Psoas muscle (tissue), 8 donors: ENCODE measurements around the gene YTHDF1. TPM values are rescaled to one million over a fixed set of nuclear protein-coding genes. Genes with fewer than 3 reads are reported as not detected.

Experiments
- ATAC-seq, 4 donors: fragments of 200-7000 bp; cut with Tn5 transposase; one replicate each; pipeline ENCODE4 v1.9.1; 2020; ENCODE audit warnings: moderate library complexity in 3 of 4, mild to moderate bottlenecking in 2 of 4
- DNase-seq, 2 donors: peaks; one replicate each; pipeline ENCODE4 v3.0.0-alpha.2; 2020
- H3K27ac ChIP-seq: fragments of 200-600 bp; one replicate; pipeline ENCODE4 v1.8.0; 2022
- H3K27me3 ChIP-seq, 3 donors: fragments of 200-600 bp in 1 of 3; one replicate each; pipeline versions ENCODE4 v1.6.1 to v1.8.0; 2013 to 2022; ENCODE audit warnings: low read length in 2 of 3, mild to moderate bottlenecking in 2 of 3, moderate library complexity in 1 of 3; ENCODE audit not compliant: insufficient read depth in 3 of 3
- H3K36me3 ChIP-seq, 2 donors: fragments of 200-600 bp in 1 of 2; one replicate each; pipeline versions ENCODE4 v1.6.1 to v1.8.0; 2013 to 2022; ENCODE audit warnings: low read depth in 1 of 2, mild to moderate bottlenecking in 1 of 2, moderate library complexity in 1 of 2; ENCODE audit not compliant: insufficient read depth in 1 of 2
- H3K4me1 ChIP-seq: fragments of 200-600 bp; one replicate; pipeline ENCODE4 v1.8.0; 2022
- H3K4me3 ChIP-seq: fragments of 200-600 bp; one replicate; pipeline ENCODE4 v1.8.0; 2022; ENCODE audit warnings: mild to moderate bottlenecking
- H3K9me3 ChIP-seq: fragments of 200-600 bp; one replicate; pipeline ENCODE4 v1.8.0; 2022
- CTCF ChIP-seq: fragments of 200-600 bp; IDR thresholded peaks from one replicate; pipeline ENCODE4 v1.8.0; 2022; ENCODE audit warnings: antibody characterized with exemption
- WGBS, 3 donors: extraction: QIAGEN DNeasy Blood & Tissue Kit; methylation state at CpG; one replicate each; pipeline versions ENCODE4 v1.1.6 to v1.1.7; 2013; 5-methylcytosine and 5-hydroxymethylcytosine counted together
- intact Hi-C, 2 donors: fragments of 100-400 bp; cut with DNase I; formaldehyde crosslinking; loops; one replicate each; pipeline versions ENCODE4 v1.11.0 to v1.14.2; 2022
- polyA plus RNA-seq, 3 donors: library from polyadenylated mRNA; stranded (reverse); fragments of 200-250 nt; gene quantifications; one replicate each; pipeline ENCODE4 v1.2.3, GENCODE V29; 2013
- total RNA-seq, 4 donors: library from RNA; stranded (reverse); fragmentation: NEBNext Ultra II Directional in 2 of 4; extraction: Animal tissue kit (Norgen Biotek cat#: 25700) in 2 of 4; gene quantifications; one replicate each; pipeline versions ENCODE4 v1.2.1 to v1.2.4, GENCODE V29; 2021 to 2023
- donor health status: healthy with polysubstance abuse.
- donor health status: DM: no; HTN: no; CAD: no; lungs with moderate emphysema.
- donor health status: Bipolar disorder and iron deficiency.
- donor health status: healthy.
- donor health status: DM: yes; HTN: yes; CAD: no.
- donor health status: DM: no; HTN: no; CAD: no.
- donor health status: DM: no; HTN: no; CAD: no.
- donor health status: DM: yes; HTN: yes; CAD: no.

The YTHDF1 gene
- total and polyA plus RNA-seq, 7 donors = 27.4 to 52.1 (median 45.8) TPM

- Histone ChIP-seq H3K4me3 (no peak overlapping the region), H3K27me3 (peaks cover 0 to 92% (median 61%) of the 10 kb centered on the region in 3 donors)
- WGBS, 3 donors = 4 to 5% (median 4%) methylated on average over 48 to 49 of the region's 49 CpGs
Measured at GRCh38 chr20:63176427-63177133, 39.4 kb downstream of the YTHDF1 start.

GRCh38 chr20:63176034-63176426 is 39.9 kb downstream of the YTHDF1 start:
- Histone ChIP-seq H3K27ac (no peak overlapping the region), H3K4me1 (peaks cover 13% of the 10 kb centered on the region), H3K27me3 (peaks cover 0 to 92% (median 63%) of the 10 kb centered on the region in 3 donors), H3K4me3 (no peak overlapping the region), H3K9me3 (no peaks in the 10 kb centered on the region), H3K36me3 (no peaks in the 10 kb centered on the region)
- 1 to 5% (median 2%) methylated on average over 14 to 15 of the region's 15 CpGs for WGBS, 3 donors
- intact Hi-C loops = no loop called here
- DNase-seq (no peak), ATAC-seq (no peak)
- TF ChIP-seq CTCF = no peak

More at GRCh38 chr20:63176427-63177133, 39.4 kb downstream of the YTHDF1 start:
- DNase-seq = no peak
- intact Hi-C loops = no loop called here
- H3K4me1 ChIP-seq = peaks cover 13% of the 10 kb centered on the region
- TF ChIP-seq CTCF = no peak
- no peaks in the 10 kb centered on the region for H3K36me3 ChIP-seq
- no peaks in the 10 kb centered on the region for H3K9me3 ChIP-seq
- ATAC-seq = no peak
- no peak overlapping the region for H3K27ac ChIP-seq

GRCh38 chr20:63175038-63175895 is 40.7 kb downstream of the YTHDF1 start:
- 2 to 3% (median 2%) methylated on average over 48 to 77 of the region's 77 CpGs for WGBS, 3 donors
- no peak for ATAC-seq
- intact Hi-C loops = no loop called here
- Histone ChIP-seq H3K9me3 (no peaks in the 10 kb centered on the region), H3K4me3 (no peak overlapping the region), H3K27ac (no peak overlapping the region), H3K27me3 (peaks cover 0 to 88% (median 61%) of the 10 kb centered on the region in 3 donors), H3K4me1 (peaks cover 13% of the 10 kb centered on the region), H3K36me3 (no peaks in the 10 kb centered on the region)
- DNase-seq = no peak
- TF ChIP-seq CTCF = no peak

GRCh38 chr20:63174309-63175037 is 41.5 kb downstream of the YTHDF1 start:
- no peaks in the 10 kb centered on the region for H3K36me3 ChIP-seq
- DNase-seq (no peak), ATAC-seq (no peak)
- no peak overlapping the region for H3K4me3 ChIP-seq
- TF ChIP-seq CTCF = no peak
- intact Hi-C loops = no loop called here
- no peaks in the 10 kb centered on the region for H3K9me3 ChIP-seq
- peaks cover 0 to 85% (median 57%) of the 10 kb centered on the region in 3 donors for H3K27me3 ChIP-seq
- WGBS, 3 donors = 6 to 18% (median 9%) methylated on average over 11 to 16 of the region's 16 CpGs
- H3K4me1 ChIP-seq = peaks cover 11% of the 10 kb centered on the region
- no peak overlapping the region for H3K27ac ChIP-seq
